HG03039 (cell line): ENCODE data around the gene CALHM2.
A peak's percentile ranks its signal among the peaks of the same experiment; 100 is the strongest.

Experiments used
- ATAC-seq: cut with Tn5 transposase; IDR thresholded peaks from one replicate; pipeline ENCODE4 v1.9.1; 2021; ENCODE audit warnings: mild to moderate bottlenecking, moderate library complexity; ENCODE audit not compliant: unreplicated experiment

Gene CALHM2

DNA sequence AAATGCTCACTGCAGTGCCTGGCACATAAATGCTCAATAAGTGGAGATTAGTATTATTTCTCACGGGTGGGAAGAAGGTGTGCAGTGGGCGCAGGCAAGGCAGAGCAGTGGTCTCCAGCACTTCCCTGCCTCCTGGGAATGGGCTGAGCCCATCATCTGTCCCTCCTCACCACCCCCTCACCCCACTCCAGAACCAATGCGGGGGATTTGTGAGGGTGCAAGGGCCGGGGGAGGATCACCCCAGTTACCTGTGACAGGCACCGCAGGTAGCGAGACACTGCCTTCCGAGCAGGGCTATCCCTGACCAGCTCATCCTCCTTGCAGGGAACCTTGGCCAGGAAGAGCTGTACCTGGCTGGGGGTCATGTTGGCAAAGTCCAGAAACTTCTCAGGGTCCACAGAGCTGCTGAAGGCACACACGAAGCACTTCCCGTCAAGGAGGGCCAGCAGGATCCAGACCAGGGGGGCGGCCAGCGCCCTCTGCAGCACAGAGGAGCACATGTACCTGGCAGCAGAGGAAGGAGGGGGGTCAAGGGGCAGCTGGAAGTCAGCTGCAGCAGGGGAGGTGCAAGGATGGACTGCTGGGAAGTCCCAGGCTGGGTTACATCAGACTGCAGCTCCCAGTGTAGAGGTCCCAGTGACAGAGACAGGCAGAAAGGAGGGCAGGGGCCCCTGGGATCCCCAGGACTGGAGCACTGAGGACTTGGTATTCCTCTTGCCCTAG is 24.0 kb upstream of the CALHM2 start:
- ATAC-seq = no peak

DNA sequence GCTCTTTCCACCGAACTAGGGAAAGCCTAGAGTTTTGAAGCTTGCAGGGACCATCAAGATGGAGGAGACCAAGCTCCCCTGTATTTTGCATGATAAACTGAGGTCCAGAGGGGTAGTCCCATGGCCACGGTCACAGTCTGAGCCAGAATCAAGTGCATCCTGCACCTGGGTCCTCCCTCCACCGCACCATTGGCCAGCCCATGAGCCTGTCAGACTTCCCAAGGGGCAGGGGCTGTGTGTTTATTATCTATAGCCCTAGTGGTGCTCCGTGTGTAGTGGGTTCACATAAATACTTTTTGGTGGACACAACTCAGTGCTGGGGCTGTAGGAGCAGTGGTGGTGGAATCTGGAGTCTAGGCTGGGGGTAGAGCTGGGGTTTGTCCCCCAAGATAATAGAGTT is 23.3 kb upstream of the CALHM2 start:
- no peak for ATAC-seq

DNA sequence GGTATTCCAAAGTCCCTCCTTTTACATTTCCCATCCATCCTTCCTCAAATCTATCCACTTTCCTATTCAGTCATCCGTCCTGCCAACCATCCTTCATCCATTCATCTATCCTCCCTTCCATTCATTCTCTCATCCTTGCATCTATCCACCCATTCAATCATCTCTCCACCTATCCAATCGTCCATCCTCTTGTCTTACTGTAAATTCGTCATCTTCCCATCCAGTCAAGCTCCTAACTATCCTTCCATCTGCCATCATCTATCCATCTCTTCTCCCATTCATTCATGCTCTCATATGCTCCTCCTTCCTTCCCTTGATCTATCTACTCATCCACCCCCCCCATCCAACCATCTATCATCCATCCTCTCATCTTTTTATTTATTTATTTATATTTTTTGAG is 21.9 kb upstream of the CALHM2 start:
- no peak for ATAC-seq

DNA sequence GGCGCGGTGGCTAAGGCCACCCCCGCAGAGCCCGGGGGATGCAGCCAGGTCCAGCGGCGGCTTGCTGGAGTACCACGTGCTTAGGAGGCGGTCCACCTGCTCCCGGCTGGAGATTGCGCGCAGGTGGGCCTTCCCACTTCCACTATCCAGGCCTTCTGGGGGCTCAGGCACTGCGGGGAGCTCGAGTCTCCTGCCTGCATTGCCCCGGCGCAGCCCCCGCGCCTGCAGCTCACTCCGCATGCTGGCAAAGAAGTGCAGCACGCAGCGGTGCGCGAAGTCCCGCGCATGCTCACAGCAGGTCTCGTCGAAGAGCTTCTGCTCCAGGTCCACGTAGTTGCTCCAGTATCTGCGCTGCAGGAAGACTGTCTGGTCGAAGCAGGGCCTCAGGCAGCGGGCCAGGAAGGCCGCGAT is 21.1 kb upstream of the CALHM2 start:
- no peak for ATAC-seq

DNA sequence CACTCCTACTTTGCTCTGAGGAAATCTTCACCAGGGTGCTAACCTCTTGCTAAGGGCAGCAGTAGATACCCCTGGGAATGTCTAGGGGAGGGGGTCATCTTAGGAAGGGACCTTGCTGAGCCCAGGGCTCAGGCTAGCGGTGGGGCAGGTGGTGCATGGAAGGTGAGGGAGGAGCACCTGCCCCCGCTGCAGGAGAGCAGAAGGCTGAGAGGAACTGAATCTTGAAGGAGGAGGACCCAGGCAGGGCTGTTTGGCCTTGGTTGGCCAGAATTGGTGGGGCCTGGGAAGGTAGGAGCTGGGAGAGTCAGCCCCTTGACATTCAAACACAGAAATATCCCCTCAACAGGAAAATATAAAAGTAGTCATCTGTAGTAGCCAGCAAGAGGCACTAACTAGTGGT is 19.8 kb upstream of the CALHM2 start:
- ATAC-seq = no peak

DNA sequence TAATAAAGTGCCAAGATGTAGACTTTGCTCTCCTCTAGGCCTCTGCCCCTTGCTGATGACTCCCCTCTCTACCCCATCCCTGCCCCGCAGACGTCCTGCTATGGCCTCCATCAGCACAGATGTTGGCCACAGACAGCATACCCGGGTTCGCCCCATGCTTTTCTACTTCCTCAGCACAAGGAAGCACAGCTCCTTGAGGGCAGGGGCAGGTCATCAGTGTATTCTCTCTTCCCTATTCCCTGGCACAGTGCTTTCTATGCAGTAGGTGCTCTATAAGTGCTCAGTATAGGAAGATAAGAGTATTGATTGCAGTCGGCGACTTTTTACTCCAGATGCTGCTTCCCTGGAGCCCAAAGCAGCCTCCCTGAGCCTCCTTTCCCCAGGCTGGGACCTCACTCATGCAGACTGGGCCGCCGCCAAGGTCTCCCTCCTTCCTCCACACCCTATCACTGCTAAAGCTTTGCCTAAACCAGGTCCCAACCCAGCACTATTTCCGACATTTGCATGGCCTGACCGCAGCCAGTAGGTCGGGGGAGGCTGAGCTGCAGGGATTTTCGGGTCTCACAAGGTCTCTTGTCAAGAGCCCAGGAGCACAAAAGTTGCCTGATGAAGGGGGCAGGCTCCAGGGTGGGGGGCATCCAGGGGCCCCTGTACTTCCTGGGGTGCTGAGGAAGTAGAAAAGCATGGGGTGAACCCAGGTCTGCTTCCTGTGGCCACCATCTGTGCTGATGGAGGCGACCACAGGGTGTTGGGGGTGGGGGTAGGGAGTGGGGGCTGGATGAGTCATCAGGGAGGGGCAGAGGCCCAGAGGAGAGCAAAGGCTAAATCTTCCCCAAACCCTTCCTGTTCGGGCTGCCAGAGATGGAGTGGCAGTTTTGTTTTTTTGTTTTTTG is 18.8 kb upstream of the CALHM2 start:
- ATAC-seq = peak; percentile 57

DNA sequence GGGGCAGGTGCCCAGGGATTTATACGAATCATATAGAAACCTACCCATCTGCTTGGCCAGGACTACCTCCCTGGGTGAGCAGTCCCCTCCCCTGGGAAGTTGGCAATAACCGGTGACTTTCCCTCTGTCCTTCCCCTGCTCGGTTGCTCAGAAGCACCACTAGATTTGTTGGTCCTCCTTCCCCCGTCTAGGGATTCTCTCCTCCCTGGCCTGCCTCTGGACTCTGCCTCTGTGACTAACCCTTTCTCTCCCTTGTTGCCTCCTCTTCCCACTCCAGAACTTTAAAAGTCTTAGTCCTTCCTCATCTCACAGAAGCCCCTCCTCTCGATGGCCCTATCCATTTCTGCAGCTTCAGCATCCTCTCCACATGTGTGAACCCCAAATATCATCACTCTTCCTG is 17.0 kb upstream of the CALHM2 start:
- ATAC-seq = no peak

DNA sequence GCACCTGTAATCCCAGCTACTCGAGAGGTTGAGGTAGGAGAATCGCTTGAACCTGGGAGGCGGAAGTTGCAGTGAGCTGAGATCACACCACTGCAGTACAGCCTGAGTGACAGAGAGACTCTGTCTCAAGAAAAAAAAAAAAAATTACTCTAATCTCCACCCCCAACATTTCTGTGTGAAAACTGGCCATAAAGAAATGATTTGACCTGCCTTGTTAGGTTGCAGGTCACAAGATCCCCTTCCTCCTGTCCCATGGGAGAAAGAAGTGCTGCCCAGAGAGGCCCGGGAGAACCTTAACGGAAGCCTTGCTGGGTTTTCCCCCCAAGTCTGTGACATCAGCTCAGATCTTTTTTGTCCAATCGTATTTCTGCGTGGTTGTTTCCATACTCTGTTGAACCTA is 15.2 kb upstream of the CALHM2 start:
- ATAC-seq = no peak

DNA sequence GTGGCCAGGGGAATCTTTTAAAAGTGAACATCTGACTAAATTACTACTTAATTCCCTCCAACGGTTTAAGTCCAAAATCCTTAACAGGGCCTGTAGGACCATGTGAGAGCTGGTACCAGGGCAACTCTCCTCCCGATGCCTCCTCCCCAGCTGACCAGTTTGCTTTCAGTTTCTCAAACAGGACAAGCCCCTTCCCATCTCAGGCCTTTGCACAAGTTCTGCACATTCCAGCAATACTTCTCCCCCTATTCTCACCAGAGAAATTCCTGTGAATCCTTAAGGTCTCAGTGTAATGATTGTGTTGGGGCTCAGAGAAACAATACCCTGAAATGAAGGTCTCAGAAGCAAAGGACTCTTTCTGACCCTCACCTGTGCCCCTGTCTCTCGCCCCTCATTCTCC is 14.6 kb upstream of the CALHM2 start:
- no peak for ATAC-seq

DNA sequence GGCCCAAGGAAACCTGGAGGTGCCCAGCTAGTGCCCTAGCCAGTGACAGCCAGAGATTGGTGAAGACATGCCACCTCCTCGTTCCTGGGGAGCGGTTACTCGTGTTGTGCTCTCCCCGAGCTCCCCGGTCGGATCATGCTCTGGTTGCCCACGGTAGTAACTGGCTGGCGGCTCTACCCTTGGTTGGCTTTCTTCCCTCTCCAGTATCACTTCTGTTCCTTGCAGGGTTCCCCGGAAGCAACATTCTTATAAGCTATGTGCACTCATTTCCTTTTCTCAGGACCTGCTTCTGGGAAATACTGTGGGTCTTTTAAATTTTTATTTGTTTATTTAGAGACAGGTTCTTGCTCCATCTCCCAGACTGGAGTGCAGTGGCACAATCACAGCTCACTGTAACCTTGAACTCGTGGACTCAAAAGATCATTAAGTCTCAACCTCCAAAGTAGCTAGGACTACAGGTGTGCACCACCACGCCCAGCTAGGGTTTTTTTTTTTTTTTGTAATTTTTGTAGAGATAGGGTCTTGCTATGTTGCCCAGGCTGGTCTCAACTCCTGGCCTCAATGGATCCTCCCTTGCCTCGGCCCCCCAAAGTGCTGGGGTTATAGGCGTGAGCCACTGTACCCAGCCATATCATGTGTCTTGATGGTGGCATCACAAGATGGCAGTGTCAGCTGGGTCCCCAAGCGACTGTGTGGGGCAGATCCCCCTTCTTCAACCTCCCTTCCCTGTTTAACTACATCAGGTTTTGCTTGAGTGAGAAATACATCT is 13.4 kb upstream of the CALHM2 start:
- no peak for ATAC-seq

DNA sequence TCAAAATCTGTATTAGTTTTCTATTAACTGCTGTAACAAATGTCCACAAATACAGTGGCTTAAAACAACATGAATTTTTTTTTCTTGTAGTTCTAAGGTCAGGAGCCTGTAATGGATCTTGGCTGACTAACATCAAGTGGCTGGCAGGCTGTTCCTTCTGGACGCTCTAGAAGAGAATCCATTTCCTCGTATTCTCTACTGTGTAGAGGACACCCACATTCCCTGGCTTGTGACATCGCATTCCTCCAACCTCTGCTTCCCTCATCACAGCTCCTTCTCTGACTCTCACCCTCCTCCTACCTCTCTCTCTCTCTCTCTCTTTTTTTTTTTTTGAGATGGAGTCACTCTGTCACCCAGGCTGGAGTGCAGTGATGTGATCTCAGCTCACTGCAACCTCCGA is 11.3 kb upstream of the CALHM2 start:
- no peak for ATAC-seq

DNA sequence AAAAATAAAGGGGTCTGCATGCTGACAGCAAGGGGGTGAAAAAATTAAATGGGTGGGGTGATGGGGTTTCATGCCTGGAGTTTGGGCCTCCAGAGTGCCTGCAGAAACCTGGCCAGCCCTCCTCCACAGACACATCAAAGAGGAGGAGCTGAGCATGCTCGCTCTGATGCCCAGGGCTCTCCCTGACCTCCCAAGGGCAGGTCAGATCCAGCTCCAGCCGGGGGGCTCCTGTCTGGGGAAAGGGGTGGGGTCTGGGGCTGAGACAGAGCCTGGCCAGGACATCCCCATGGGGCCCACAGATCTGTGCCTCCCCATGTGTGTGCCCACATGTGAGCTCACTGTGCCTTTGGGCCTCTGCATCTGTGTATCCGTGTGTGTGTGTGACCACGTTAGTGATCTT is 7.4 kb upstream of the CALHM2 start:
- no peak for ATAC-seq

DNA sequence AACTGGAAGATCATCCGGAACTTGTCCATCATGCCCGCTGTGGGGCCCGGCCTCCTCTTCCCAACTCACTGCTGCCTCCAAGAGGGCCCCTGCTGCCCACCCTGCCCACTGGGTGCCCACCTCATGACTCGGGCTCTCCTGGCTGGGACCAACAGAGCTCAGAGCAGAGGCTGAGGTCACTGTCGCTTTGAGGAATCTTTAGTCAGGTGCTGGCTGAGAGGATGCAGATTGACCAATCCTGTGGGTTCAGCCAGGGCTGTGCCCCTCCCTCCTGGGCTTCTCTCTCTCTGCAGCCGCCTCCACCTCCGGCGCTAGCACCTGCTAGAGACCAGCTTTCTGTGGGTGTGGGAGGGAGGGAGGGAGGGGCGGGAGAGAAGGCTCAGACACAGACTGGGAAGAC is 6.5 kb upstream of the CALHM2 start, which contains the start of gene CALHM1:
Gene CALHM1 (minus strand): TSS at position 181 of the 400 bp plus-strand sequence. CDS start 149 bp downstream, at position 32.
- ATAC-seq = peak; percentile 56

DNA sequence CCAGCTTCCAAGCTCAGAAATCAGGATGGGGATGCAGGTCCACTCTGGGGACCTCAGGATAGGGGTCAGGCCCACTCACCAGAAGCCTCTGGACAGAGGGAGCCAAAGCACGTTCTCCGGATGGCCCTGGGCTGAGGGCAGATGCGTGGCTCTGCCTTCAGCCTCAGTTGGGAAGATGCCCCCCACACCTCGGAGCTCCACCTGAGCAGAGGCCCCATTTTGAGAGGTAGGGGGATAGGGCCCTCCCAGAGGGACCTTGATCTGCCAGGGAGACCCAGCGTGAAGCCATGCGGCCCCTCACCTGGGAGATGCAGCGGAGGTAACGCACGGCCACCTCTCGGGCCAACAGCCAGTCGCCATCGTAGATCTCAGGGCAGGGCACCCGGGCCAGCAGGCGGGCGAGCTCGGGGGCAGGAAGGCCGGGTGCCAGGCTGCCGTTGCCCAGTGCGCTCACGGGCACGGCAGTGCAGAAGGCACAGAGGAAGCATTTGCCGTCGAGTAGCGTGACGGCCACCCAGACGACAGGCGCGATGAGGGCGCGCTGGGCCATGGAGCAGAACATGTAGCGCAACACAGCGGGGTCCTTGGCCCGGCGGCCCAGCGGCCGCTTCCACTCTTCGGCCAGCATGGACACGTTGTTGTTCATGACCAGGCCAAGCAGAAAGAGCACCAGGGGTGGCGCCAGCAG is 5.9 kb upstream of the CALHM2 start:
- ATAC-seq = no peak

DNA sequence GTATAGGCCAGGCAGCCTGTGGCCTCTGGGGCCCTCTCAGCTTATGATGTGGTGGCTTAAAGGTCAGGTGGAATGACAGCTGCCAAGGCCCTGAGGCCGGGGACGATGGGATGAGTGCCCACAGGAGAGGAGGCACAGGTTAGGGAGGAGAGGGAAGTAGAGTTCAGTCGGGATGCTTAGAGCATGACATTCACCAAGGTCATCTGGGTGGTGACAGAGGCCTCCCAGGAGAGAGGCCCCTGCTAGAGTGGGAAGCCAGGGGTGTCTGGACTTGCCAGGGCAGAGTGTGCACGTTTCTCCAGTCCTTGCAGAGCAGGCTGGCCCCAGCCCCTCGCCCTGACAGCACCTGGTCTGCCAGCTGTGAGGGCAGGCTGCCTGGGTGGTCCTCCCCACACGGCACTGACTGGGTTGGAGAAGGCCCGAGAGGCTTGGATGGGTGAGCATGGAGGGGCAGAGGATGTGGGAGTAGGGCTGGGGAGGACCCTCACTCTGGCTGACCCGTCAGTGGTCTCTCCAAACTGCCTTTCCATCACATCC is 5.1 kb upstream of the CALHM2 start:
- ATAC-seq = no peak

DNA sequence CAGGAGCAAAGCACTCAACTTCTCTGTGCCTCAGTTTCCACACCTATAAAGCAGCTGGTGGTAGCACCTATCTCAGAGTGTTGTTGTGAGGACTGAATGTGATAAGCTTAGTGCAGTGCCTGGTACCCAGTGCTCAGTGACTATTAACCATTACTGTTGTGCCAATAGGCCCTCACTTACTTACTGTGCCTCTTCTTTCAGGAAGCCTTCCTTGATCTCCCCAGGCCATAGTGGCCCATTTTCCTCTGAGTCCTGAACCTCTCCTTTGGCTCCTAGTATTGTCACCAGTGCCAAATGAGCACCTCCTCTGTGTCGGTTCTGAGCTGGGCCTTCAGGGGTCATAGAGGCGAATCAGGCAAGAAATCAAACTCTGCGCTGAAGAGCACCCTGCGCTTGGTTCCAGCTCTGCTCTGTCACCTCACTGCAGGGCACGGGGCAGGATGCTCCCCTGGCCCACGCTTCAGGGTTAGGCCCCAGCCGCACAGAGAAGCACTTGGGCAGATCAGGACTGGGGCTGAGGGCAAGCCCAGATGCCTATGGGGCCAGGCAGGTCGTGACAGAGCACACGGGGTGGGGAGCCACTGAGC is 4.0 kb upstream of the CALHM2 start:
- no peak for ATAC-seq

DNA sequence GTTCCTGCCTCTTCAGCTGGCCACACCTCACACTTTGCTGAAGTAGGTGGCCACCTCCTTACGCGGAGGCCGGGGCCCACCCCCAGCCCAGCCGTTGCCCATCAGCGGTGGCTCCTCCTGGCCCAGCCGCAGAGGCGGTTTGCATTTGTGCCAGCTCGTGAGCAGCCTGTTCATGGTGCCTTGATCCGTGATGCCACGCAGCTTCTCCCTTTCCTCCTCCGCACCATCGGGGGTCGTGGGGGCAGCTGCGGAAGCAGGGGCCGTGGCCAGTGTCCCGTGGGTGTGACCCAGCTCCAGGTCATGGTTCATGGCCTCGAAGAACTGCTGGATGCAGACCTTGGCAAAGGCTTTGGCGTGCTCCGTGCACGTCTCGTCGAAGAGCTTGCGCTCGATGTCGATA is 3.1 kb upstream of the CALHM2 start:
- no peak for ATAC-seq

DNA sequence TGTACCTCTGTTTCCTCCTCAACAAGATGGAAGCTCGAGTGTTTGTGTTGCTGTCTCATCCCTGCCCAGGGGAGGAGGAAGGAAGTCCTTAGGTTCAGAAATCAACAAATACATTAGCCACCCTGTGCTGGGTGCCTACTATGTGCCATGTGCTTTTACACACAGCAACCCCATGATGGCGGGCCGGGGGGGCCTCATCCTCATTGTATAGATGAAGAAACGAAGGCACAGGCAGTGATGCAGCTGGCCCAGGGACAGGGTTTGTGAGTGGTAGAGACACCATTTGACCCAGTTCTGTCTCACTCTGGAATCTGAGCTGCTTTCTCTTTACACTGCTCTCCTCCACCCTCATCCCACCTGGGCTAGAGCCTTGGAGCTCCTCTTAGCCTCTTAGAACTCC is 1.9 kb upstream of the CALHM2 start:
- no peak for ATAC-seq

DNA sequence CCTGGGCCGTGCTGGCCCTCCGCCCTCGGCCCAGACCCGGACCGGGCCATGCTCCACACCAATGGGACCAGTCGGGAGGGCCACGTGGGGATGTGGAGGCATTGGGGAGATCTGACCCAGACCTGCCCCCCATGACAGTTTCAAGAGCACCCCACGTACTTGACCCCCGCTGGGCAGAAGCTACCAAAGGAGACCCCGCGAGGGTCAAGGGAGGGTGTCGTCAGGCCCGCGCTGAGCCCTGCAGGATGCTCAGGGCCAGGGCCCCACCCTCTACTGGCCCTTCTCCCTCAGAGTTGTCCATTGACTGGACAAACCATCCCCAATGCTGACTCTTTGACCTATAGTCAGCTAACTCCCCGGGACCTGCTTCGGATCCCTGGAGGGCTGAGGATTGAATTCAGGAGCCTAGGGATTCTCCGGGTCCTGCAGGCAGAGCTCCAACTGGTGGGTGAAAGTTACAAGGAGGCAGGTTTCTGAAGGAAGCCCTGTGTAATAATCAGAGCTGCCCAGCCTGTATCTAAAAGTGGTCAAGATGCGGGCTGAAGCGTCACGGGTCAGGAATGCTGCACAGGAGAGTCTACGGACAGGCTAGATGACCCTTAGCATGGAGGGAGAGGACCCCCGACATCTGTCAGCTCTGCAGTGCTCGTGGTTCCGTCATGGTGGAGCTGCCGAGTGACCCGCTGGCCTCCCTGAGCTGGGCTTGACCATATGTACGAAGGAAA is 498 bp upstream of the CALHM2 start:
- no peak for ATAC-seq
